COR-L47 (cell line): ENCODE results near the gene MAPK1IP1L.
"Not testable (repeated sequence)": the region's sequence is repeated elsewhere in the genome, so short reads cannot be mapped to it uniquely, and the experiment has no call there.

Experiments used
- DNase-seq: peaks from one replicate; lab custom pipeline; 2025; lab: John Stamatoyannopoulos, UW

MAPK1IP1L gene

DNA sequence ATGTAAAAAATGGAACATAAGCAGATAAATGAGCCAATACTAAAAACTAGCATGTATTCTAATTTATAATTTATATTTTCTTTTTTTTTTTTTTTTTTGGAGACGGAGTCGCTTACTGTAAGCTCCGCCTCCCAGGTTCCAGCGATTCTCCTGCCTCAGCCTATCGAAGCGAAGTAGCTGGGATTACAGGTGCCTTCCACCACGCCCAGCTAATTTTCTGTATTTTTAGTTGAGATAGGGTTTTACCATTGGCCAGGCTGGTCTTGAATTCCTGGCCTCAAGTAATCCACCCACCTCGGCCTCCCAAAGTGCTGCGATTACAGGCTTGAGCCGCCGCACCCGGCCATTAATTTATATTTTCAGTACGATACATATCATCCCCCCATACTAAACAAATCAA, 2.7 kb downstream of the MAPK1IP1L start:
- no peak for DNase-seq

DNA sequence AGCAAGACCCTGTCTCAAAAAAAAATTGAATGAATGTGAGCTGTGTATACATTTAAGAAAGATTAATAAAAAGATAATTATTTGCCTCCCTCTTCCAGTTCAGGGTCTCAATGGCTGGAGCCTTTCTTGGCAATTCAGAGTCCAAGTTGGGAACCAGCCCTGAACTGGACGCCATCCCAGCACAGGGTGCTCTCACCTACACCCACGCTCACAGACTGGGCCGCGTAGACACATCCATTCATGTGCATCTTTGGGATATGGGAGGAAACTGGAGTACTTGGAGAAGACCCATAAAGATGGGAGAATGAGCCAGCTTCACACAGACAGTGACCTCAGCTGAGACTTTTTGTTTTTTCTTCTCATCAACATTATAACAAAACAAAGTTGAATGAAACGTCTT, 6.5 kb downstream of the MAPK1IP1L start:
- no peak for DNase-seq

DNA sequence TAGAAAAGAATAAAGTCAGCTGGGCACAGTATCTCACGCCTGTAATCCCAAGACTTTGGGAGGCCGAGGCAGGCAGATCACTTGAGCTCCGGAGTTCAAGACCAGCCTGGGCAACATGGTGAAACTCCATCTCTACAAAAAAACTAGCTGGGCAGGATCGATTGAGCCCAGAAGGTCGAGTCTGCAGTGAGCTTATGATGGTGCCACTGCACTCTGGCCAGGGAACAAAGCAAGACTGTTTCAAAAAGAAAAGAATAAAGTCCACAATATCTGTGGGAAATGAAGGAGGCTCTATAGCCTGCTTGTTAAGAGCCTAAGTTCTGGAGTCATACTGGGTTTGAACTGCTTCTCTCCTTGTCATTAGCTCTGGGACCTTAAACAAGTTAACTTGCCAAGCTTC, 7.9 kb downstream of the MAPK1IP1L start:
- DNase-seq = no peak

DNA sequence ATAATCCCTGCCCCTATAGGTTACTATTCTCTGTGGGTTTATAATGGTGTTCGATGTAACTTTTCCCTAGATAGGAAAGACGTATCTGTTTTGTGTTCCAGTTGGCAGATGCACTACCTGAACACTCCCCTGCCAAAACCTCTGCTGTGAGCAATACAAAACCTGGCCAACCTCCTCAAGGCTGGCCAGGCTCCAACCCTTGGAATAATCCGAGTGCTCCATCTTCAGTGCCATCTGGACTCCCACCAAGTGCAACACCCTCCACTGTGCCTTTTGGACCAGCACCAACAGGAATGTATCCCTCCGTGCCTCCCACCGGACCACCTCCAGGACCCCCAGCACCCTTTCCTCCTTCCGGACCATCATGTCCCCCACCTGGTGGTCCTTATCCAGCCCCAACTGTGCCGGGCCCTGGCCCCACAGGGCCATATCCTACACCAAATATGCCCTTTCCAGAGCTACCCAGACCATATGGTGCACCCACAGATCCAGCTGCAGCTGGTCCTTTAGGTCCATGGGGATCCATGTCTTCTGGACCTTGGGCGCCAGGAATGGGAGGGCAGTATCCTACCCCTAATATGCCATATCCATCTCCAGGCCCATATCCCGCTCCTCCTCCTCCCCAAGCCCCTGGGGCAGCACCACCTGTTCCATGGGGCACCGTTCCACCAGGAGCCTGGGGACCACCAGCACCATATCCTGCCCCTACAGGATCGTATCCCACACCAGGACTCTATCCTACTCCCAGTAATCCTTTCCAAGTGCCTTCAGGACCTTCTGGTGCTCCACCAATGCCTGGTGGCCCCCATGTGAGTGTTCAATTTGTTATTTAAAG, 11.3 kb downstream of the MAPK1IP1L start:
- no peak for DNase-seq

DNA sequence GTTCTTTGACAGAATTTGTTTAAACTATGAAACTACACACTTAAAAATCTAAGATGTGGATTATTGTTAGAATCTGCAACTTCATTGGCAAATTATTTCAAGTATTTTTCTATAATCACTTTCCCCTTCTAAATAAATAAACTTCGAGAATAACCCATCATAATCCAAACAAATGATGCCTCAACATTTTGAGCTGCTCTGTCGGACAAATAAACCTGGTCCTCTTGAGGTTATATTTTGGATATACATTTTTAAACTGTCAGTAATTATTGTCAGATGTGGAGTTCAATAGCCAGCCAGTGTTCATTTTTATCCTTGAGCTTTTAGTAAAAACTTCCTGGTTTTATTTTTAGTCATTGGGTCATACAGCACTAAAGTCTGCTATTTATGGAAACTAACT, 13.4 kb downstream of the MAPK1IP1L start:
- not testable (repeated sequence) for DNase-seq

DNA sequence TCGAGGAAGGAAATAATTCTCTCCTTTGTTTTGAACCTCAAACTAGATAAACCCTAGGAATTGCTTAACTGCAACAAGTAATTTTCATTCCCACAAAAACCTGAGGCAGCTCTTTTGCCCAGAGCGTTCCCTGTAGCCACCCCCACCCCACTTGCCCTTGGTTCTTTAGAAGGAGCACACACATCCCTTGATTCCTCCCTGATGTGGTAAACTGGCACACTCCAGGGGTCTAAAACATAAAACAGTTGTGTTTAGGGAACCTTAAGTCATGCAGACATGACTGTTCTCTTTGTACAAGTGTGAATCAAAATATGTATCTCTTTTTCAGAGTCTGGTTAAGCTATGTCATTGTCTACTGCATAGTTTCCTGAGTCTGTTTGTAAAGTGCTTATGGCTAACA, 14.0 kb downstream of the MAPK1IP1L start:
- DNase-seq = no peak

DNA sequence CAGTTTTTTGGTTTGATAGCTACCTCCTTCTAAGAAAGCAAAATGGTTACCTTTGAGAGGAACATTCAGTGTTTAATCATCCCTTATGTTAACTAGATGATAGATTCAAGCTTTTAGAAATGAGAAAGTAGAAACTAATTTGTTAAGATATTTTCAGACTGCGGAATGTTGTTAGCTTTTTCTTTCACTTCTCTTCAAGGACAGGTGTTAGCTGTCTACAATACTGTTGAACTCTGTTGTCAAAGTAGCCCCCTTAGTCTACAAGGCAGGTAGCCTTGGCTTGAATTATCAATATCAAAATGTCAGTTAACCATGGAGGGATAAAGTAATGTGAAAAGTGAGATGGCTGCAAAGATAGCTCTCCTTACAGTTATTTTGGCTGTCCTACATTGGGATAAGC, 14.8 kb downstream of the MAPK1IP1L start:
- DNase-seq = no peak

DNA sequence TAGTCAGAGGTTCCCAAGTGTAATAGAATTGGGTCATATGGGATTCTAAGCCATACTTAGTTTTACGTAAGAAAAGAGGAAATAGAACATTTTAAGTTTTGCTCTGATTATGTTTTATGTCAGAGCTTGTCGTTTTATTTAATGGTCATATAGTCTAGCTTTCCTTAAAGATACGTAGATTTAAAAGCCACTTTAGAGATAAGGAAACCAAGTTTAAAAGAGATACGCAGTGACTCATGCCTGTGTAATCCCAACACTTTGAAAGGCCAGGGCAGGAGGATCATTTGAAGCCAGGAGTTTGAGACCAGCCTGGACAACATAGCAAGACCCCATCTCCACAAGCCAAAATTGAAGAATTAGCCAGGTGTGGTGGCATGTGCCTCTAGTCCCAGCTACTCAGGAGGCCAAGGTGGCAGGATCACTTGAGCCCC, 19.5 kb downstream of the MAPK1IP1L start:
- no peak for DNase-seq

DNA sequence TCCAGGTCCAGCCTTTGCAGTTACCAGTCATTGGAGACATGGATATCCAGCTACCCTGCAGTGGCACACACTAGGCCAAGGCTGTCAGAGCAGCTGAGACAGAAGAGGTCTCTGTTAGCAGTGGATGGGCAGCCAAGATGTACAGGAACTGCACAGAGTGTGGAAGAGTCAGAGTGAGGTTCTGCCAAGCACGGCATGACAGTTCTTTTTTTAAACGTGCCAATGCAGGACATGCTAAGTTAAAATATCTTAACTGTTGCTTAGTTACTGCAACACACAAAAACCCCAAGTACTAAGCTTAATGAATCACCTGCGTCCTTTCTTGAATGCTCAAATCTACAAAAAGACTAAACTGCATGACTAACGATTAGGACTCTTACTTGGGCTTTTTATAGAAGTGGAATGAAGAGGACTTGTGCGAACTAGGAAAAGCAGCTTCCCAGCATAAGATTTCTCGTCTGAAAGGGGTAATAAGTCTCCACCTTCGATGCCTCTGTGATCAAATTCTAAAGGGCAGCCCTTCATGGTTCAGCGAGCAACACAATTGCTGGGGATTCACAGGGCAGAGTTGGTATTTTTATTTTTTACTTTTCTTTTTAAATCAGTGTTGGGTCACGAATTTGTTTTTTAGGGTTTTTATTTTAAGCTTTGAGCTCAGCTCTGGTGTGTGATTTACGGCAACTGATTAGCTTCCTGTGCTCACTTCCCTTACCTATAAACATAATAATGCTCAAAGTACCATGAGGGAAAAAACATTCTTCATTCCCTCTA, 20.6 kb downstream of the MAPK1IP1L start:
- DNase-seq = no peak

DNA sequence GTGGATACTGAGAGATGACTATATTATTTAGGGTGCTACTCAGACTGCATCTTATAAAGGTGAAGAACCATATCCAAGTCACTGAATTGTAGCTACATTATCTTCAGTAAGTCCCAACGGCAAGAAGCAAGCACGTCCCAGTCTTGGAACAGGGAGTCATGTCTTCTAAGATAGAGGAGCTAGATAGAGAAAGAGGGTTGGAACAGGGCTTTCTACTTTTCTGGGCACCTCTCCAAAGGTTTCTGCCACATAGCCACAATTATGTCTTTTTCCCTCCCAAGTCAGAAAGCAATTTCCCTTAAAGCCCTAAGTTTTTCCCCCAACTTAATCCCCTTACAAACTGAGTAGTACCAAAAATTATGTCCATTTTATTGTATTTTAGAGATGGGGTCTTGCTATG, 22.4 kb downstream of the MAPK1IP1L start:
- DNase-seq = no peak

DNA sequence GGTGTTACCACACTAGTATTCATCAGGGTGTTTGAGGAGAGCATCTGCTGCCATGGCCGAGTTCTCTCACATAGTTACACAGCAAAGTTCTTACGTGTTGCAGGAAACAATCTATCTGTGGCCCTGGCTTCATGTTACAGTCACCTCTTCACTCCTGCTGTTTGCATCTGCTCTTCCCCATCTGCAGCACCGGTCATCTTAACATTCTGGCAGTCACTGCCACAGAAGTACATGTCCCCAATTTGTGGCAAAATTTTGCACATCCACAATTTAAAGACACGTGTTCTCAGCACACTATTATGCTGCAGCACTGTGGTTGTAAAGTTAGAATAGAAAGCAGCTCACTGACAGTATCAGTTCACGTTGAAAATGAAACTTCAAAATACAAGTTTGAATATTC, 23.2 kb downstream of the MAPK1IP1L start:
- DNase-seq = no peak

DNA sequence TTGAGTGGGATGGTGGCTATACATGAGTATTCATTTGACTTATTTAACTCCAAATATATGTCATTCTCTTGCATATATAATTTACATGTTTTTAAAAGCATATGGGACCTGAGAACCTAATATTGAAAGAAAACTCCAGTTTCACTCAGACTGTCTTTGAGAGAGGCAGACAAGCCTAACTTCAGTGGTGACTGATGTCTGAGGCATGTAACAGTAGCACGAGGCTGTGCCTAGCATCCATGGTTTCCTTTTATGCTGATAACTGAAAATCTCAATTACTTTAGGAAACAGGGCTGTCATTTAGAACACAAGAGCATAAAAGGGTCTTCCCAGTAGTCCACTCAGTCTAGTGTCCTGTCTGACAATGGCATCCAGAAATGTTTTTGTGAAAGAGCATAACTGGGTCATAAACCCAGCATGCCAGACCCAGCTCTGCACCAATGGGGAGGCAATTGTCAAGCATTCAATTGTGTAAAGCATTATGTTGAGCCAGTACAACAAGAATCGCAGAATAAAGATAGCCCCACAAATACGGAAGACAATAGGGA, 24.3 kb downstream of the MAPK1IP1L start:
- no peak for DNase-seq

DNA sequence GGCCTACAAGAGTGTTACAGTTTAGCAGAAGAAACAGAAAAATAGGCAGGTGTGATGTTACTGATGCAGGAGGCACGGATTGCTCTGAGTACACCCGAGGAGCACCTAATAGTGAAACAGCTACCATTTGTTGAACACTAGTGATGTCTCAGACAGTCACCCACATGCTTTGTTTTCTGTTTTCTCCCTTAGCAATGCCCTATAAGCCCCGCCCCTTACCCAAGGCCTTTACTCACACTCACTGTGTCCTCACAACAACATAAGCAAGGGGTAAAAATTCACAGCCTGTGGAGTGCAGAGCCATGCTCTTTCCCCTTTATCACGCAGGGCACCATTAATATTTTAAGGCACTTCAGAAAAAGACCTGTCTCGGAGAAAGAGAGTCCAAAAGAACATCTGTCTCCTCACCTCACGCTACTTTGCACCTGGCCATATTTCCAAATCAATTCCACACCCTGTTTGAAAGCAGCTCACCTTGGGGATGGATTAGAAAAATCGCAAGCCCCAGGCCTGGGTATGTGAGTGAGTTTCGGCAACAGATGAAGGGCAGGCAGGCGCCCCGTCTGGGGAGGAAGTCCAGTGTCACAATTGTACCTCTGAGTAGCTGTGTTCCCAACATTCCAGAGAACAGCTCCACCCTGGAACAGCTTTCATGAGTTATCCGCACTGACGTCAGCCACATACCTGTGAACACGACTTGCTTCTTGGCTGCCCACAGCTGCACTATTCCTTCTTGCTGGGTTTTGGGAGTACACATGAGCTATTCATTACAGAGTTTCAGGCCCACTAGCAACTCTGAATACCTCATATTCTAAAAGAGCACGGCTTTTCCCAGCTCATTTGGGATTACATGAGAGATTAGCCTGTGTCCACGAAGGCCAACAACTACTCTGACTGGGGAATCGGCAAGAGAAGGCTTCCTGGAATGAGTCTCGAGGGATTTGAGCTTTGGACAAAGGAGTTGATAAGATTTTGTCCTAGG, 26.0 kb downstream of the MAPK1IP1L start:
- no peak for DNase-seq

DNA sequence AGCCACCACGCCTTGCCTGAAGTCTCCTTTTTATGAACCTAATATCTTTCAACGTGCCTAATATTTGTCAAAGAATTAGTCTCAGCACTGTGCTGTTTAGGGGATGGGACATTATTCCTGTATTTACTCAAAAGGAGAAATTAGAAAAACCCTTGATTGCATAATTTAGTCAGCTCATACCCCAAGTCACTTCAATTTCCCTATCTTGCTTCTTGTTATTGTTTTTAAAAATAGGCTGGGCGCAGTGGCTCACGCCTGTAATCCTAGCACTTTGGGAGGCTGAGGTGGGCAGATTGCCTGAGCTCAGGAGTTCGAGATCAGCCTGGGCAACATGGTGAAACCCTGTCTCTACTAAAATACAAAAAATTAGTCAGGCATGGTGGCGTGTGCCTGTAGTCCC, 28.5 kb downstream of the MAPK1IP1L start:
- not testable (repeated sequence) for DNase-seq

DNA sequence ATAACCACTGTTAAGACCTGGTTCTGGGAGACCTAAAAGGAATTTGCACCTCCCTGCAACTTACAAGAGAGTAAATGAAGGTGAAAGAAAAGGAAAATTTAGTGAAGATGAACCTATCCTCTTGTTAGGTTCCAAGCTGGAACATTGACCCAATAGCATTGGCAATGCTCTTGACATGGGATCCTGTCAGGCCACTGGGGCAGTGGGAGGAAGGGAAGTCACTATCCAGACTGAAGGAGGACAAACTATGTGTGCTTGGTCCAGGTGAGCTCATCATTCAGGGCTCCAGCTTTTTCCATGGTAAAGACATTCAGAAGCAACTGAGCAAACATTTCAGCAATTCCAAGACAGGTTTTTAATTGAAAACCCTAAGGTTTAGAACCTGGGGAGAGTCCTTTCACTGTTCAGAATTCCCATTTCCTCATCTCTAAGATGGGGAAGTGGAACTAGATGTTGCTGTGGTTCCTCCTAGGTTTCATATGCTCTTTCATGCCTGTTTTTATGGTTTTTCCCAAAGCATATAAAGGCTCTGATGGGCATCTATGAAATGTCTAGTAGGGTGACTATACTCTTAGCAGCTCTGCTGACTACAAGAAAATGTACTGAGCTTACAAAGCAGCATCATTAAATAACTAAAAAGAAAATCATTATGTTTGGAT, 33.1 kb downstream of the MAPK1IP1L start:
- no peak for DNase-seq

DNA sequence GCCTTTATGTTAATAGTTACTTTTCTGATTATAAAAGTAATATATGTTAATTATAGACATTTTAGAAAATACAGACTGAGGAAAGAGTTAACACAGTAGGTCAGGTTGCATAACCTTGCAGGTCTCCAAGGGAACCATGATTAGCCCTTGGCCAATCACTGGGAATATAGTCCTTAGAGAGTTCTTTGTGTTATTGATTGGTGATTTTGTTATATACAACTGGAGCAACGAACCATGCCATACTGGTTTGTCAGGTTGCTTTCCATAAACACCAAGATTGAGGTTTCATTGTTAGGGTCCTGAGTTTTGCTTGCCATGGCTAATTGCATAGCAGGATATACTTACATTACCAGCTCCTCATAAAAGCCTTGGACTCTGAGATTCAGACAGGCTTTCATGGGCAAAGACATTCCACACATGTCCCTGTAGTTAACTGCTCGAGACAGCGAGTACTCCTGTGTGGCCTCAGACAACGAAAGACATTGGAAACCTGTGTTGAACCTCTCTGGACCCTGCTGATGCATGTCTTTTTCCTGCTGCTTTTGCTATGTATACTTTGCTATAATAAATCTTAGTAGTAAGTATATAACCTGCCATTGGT, 33.7 kb downstream of the MAPK1IP1L start:
- DNase-seq = no peak

DNA sequence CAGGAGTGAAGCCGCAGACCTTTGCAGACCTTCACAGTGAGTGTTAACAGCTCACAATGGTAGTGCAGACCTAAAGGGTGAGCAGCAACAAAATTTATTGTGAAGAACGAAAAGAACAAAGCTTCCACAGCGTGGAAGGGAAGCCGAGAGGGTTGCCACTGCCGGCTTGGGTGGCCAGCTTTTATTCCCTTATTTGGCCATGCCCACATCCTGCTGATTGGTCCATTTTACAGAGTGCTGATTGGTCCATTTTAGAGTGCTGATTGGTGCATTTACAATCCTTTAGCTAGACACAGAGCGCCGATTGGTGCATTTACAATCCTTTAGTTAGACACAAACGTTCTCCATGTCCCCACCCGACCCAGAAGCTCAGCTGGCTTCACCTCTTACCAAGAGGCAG, 35.5 kb downstream of the MAPK1IP1L start:
- no peak for DNase-seq

DNA sequence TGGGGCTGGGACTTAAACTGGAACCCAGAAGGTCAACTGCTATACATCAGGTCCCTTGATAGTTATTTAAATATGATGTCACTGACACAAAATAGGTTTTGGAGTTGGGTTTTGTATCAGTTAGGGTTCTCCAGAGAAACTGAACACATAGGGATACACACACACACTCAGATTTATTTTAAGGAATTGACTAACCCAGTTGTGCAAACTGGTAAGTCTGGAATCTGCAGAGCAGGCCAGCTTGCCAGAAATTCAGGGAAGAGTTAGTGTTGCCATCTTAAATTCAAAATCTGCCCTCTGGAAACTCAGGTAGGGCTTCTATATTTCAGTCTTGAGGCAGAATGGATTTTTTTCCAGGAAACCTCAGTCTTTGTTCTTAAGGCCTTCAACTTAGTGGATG, 36.9 kb downstream of the MAPK1IP1L start:
- no peak for DNase-seq

DNA sequence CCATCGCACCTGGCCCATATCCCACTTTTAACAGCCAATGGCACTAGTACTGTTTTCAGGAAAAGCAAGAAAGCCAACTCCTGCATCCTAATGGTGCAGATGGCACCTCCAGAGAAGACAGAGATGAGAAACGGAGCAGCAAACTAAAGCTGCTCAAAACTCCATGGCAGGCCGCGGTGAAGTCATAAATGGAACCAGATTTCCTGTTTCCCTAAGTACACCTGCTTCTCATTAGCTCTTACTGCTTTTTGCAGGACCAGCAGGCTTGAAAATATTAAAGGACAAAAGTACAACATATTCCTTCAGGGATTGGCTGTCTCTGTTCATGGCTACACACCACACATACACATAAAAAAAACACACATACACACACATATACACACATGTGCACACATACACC, 40.9 kb downstream of the MAPK1IP1L start:
- DNase-seq = no peak

DNA sequence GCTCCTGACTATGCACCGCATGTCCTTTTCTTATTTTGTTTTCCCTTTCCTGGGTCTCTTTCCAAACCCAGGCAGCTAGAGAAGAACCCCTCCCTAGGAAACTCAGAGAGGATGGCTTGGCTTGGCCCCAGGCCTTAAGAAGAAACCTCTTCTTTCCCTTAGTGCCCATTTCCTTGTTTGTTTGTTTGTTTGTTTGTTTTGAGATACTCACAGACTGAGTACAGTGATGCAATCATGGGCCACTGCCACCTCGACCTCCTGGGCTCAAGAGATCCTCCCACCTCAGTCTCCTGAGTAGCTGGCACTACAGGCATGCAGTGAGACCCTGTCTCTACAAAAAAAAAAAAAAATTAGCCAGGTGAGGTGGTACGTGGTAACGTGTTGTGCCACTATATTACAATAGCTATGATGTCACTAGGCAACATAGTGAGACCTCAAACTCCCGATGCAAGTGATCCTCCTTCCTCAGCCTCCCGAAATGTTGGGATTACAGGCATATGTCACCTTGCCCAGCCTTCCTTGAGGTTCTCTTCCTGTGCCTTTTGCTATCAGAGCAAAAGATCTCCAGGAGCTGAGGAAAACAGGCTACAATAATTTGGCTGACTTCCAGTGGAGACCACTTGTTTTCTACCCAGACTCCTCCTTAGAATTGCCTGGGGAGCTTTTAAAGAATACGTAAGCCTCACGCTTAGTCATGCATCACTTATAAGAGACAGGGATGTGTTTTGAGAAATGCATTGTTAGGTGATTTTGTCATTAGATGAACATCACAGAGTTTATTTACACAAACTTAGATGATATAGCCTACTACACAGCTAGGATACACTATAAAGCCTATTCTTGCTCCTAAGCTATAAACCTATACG, 43.1 kb downstream of the MAPK1IP1L start:
- DNase-seq = no peak
